Lung (tissue), 12 donors: Measurements from ENCODE around the gene EMILIN1. TPM values are rescaled to one million over a fixed set of nuclear protein-coding genes. Genes with fewer than 3 reads are reported as not detected.
A peak's percentile ranks its signal among the peaks of the same experiment; 100 is the strongest.

Experiments used
- ATAC-seq: fragments of 200-7000 bp; cut with Tn5 transposase; one replicate; pipeline ENCODE4 v1.9.1; 2020; ENCODE audit warnings: moderate number of reproducible peaks; ENCODE audit not compliant: insufficient read depth, low FRiP score
- DNase-seq, 3 donors: peaks; one replicate each; pipeline ENCODE4 v3.0.0-alpha.2; 2013 to 2017
- H3K27ac ChIP-seq, 2 donors: one replicate each; pipeline ENCODE4 v1.5.1; 2013; ENCODE audit warnings: mild to moderate bottlenecking in 2 of 2, moderate library complexity in 2 of 2, control low read depth in 1 of 2, inconsistent platforms in 1 of 2, low read depth in 1 of 2, low read length in 1 of 2
- H3K27me3 ChIP-seq, 3 donors: one replicate each; pipeline ENCODE4 v1.5.1; 2013; ENCODE audit warnings: low read length in 2 of 3; ENCODE audit not compliant: control insufficient read depth in 3 of 3, insufficient read depth in 3 of 3
- H3K36me3 ChIP-seq, 4 donors: one replicate each; pipeline ENCODE4 v1.5.1; 2013; ENCODE audit warnings: low read length in 4 of 4, mild to moderate bottlenecking in 1 of 4, moderate library complexity in 1 of 4; ENCODE audit not compliant: control insufficient read depth in 4 of 4, insufficient read depth in 4 of 4
- H3K4me1 ChIP-seq, 5 donors: one replicate each; pipeline ENCODE4 v1.5.1; 2013; ENCODE audit warnings: low read length in 5 of 5, mild to moderate bottlenecking in 2 of 5, moderate library complexity in 1 of 5; ENCODE audit not compliant: control insufficient read depth in 5 of 5, insufficient read depth in 5 of 5
- H3K4me3 ChIP-seq: one replicate; pipeline ENCODE4 v1.5.1; 2013; ENCODE audit warnings: mild to moderate bottlenecking, control low read depth, moderate library complexity
- H3K9ac ChIP-seq, 2 donors: one replicate each; pipeline ENCODE4 v1.5.1; 2013; ENCODE audit warnings: low read length in 2 of 2, control low read depth in 1 of 2; ENCODE audit not compliant: insufficient read depth in 1 of 2
- H3K9me3 ChIP-seq, 4 donors: one replicate each; pipeline ENCODE4 v1.5.1; 2013; ENCODE audit warnings: low read length in 3 of 4, mild to moderate bottlenecking in 1 of 4, moderate library complexity in 1 of 4; ENCODE audit not compliant: control insufficient read depth in 4 of 4, insufficient read depth in 3 of 4
- CTCF ChIP-seq: IDR thresholded peaks from 2 replicates; pipeline ENCODE4 v1.5.1; 2012; ENCODE audit warnings: mild to moderate bottlenecking; ENCODE audit errors: control extremely low read depth, extremely low read depth
- WGBS, 2 donors: extraction: QIAGEN DNeasy Blood & Tissue Kit; methylation state at CpG; one replicate each; pipeline ENCODE4 v1.1.7; 2013; 5-methylcytosine and 5-hydroxymethylcytosine counted together
- polyA plus RNA-seq, 2 donors: library from polyadenylated mRNA; stranded (reverse); fragments of 200-250 nt; gene quantifications; one replicate each; pipeline ENCODE4 v1.2.1, GENCODE V29; 2013
- total RNA-seq, 2 donors: library from RNA; depleted of rRNA in 1 of 2; stranded (reverse); fragments of >200 nt in 1 of 2; gene quantifications; one replicate each; pipeline ENCODE4 v1.2.1, GENCODE V29; 2014 to 2021
- donor health status: control.
- donor health status: control.
- donor health status: Bipolar disorder and iron deficiency.
- donor health status: healthy.
- donor health status: DM: yes; HTN: yes; CAD: no.

The EMILIN1 gene
- total and polyA plus RNA-seq, 4 donors = 74.1 to 163 (median 93.5) TPM

GRCh38 chr2:27039426-27039825 lies 39.0 kb upstream of the EMILIN1 start:
- H3K4me1 ChIP-seq = peaks cover 0 to 5% (median 0%) of the 10 kb centered on the region in 5 donors
- peaks cover 30 to 65% (median 39%) of the 10 kb centered on the region in 4 donors for H3K36me3 ChIP-seq
- H3K27me3 ChIP-seq = no peaks in the 10 kb centered on the region
- H3K9ac ChIP-seq = no peak overlapping the region
- ATAC-seq (no peak), DNase-seq (no peak)
- TF ChIP-seq CTCF = no peak
- no peaks in the 10 kb centered on the region for H3K9me3 ChIP-seq
- WGBS, 2 donors = 95 to 97% methylated on average over 6 of the region's 6 CpGs
- no peak overlapping the region for H3K4me3 ChIP-seq
- no peak overlapping the region for H3K27ac ChIP-seq

GRCh38 chr2:27039871-27040270 lies 38.5 kb upstream of the EMILIN1 start:
- 96% methylated on average over 7 of the region's 7 CpGs for WGBS, 2 donors
- ATAC-seq (no peak), DNase-seq (no peak)
- Histone ChIP-seq H3K27ac (no peak overlapping the region), H3K9me3 (no peaks in the 10 kb centered on the region), H3K4me1 (peaks cover 0 to 5% (median 0%) of the 10 kb centered on the region in 5 donors), H3K36me3 (peaks cover 30 to 65% (median 37%) of the 10 kb centered on the region in 4 donors), H3K27me3 (no peaks in the 10 kb centered on the region), H3K9ac (no peak overlapping the region), H3K4me3 (no peak overlapping the region)
- no peak for TF ChIP-seq CTCF

- Histone ChIP-seq H3K4me1 (peaks cover 0 to 5% (median 0%) of the 10 kb centered on the region in 5 donors), H3K27ac (no peak overlapping the region), H3K27me3 (no peaks in the 10 kb centered on the region), H3K4me3 (no peak overlapping the region), H3K9me3 (no peaks in the 10 kb centered on the region), H3K36me3 (peaks cover 27 to 63% (median 33%) of the 10 kb centered on the region in 4 donors), H3K9ac (no peak overlapping the region)
- TF ChIP-seq CTCF = no peak
- DNase-seq (no peak), ATAC-seq (no peak)
- 94 to 96% methylated on average over 8 of the region's 8 CpGs for WGBS, 2 donors
Observed at GRCh38 chr2:27040282-27040681, 38.1 kb upstream of the EMILIN1 start.

GRCh38 chr2:27041752-27042151 lies 36.7 kb upstream of the EMILIN1 start:
- no peaks in the 10 kb centered on the region for H3K27me3 ChIP-seq
- H3K9ac ChIP-seq = peak overlapping the region in 1 of 2 donors; percentile 49
- H3K9me3 ChIP-seq = no peaks in the 10 kb centered on the region
- H3K36me3 ChIP-seq = peaks cover 21 to 49% (median 26%) of the 10 kb centered on the region in 4 donors
- no peak overlapping the region for H3K4me3 ChIP-seq
- peak overlapping the region in 1 of 2 donors; percentile 10 for H3K27ac ChIP-seq
- TF ChIP-seq CTCF = no peak
- ATAC-seq (no peak), DNase-seq (peak in 2 of 3 donors; percentile 11 to 35)
- peaks cover 0 to 5% (median 0%) of the 10 kb centered on the region in 5 donors for H3K4me1 ChIP-seq
- WGBS, 2 donors = 72 to 86% methylated on average over 5 of the region's 5 CpGs
